Natural killer cell treated with Interleukin-12 subunit alpha and Interleukin-12 subunit beta and Interleukin-15 and Interleukin-18, amount 100 ng/mL, for 72 hours (primary cell): ENCODE measurements around the gene KXD1. TPM values are rescaled to one million over a fixed set of nuclear protein-coding genes. Genes with fewer than 3 reads are reported as not detected.
"Not testable (repeated sequence)": the region's sequence is repeated elsewhere in the genome, so short reads cannot be mapped to it uniquely, and the experiment has no call there.

Source experiments
- ATAC-seq, 2 donors: fragments of 150-1000 bp; cut with Tn5 transposase in 1 of 2; sonication (Bioruptor Pico), chemical (Tn5 transposase) in 1 of 2; 2 replicates each; pipeline ENCODE4 v1.10.0; 2021
- DNase-seq: peaks from one replicate; pipeline ENCODE4 v3.0.0; 2022; ENCODE audit warnings: low spot score
- H3K27ac Mint-ChIP-seq, 2 donors: 1 replicate in 1 of 2; 2 replicates in 1 of 2; pipeline ENCODE4 v1.8.0; 2022; ENCODE audit warnings: mixed read lengths in 2 of 2, mild to moderate bottlenecking in 1 of 2, moderate library complexity in 1 of 2
- H3K27me3 Mint-ChIP-seq, 2 donors: 1 replicate in 1 of 2; 2 replicates in 1 of 2; pipeline ENCODE4 v1.8.0; 2022; ENCODE audit warnings: mixed read lengths in 2 of 2
- H3K36me3 Mint-ChIP-seq: one replicate; pipeline ENCODE4 v1.8.0; 2022; ENCODE audit warnings: mixed read lengths
- H3K4me1 Mint-ChIP-seq, 2 donors: 1 replicate in 1 of 2; 2 replicates in 1 of 2; pipeline ENCODE4 v1.8.0; 2022; ENCODE audit warnings: low read depth in 2 of 2, mixed read lengths in 2 of 2, mild to moderate bottlenecking in 1 of 2
- H3K4me3 Mint-ChIP-seq: one replicate; pipeline ENCODE4 v1.8.0; 2022; ENCODE audit warnings: mixed read lengths
- H3K9me3 Mint-ChIP-seq: 2 replicates; pipeline ENCODE4 v1.8.0; 2022; ENCODE audit warnings: mixed read lengths
- total RNA-seq, 2 donors: library from RNA; stranded (reverse); gene quantifications; one replicate each; pipeline ENCODE4 v1.2.3, GENCODE V29; 2022

The KXD1 gene
- total RNA-seq, 2 donors from 2014 or later: 105 to 144 TPM

- H3K4me1 Mint-ChIP-seq: peaks cover 24 to 26% of the 10 kb centered on the region in 2 donors
- DNase-seq (no peak), ATAC-seq (no peak)
- H3K27me3 Mint-ChIP-seq: peaks cover 0 to 4% of the 10 kb centered on the region in 2 donors
- no peak overlapping the region for H3K27ac Mint-ChIP-seq
- no peaks in the 10 kb centered on the region for H3K36me3 Mint-ChIP-seq
- H3K9me3 Mint-ChIP-seq: no peaks in the 10 kb centered on the region
- peak overlapping the region; percentile 73 for H3K4me3 Mint-ChIP-seq
These were observed 35.9 kb downstream of the KXD1 start for GRCh38 chr19:18593367-18594095.

DNA sequence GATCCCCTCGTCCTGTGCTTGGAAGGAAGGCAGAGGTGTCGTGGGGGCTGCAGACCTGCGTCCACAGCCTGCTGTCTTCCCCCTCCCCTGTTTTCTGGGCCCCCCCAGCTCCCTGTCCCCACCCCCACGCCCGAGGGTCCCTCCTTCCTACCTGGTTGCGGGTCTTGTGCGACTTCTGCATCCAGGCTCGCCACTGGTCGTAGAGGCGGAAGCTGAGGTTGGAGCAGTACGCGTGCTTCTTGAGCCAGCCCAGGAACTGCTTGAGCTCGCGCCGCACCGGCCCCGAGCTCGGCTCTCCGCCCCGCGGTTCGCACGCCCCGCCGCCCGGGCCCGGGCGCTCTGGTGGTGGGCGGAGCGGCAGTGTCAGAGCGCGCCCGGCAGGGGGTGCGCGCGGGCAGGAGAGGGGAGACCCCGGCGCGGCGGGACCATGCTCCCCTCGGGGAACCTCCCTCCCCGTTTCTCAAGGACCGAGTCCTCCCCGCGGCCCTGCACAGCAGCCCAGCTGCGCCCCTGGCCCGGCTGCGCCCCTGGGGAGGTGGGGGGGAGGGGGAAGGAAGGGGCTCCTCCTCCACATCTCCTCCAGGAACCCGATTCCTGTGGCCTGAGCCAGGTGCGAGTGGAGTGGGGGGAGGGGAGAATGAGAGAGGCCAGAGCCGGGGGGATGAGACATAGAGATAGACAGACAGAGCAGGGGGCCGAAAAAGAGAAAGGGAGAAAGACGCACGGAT, 36.6 kb downstream of the KXD1 start:
- Mint-ChIP-seq H3K4me1 (peaks cover 24 to 26% of the 10 kb centered on the region in 2 donors), H3K4me3 (peak overlapping the region; percentile 79), H3K27me3 (peaks cover 0 to 4% of the 10 kb centered on the region in 2 donors), H3K27ac (peak overlapping the region in 1 of 2 donors; percentile 86), H3K9me3 (no peaks in the 10 kb centered on the region), H3K36me3 (no peaks in the 10 kb centered on the region)
- ATAC-seq (peak; percentile 81 to 89), DNase-seq (peak; percentile 75)

- H3K9me3 Mint-ChIP-seq: no peaks in the 10 kb centered on the region
- no peaks in the 10 kb centered on the region for H3K36me3 Mint-ChIP-seq
- peaks cover 19 to 22% of the 10 kb centered on the region in 2 donors for H3K4me1 Mint-ChIP-seq
- peaks cover 0 to 4% of the 10 kb centered on the region in 2 donors for H3K27me3 Mint-ChIP-seq
- peak overlapping the region; percentile 79 for H3K4me3 Mint-ChIP-seq
- no peak for ATAC-seq
- peak overlapping the region in 1 of 2 donors; percentile 86 for H3K27ac Mint-ChIP-seq
- DNase-seq: no peak
These were observed 37.2 kb downstream of the KXD1 start for GRCh38 chr19:18594824-18595373.

- H3K4me3 Mint-ChIP-seq: peak overlapping the region; percentile 48
- H3K4me1 Mint-ChIP-seq: peaks cover 13 to 19% of the 10 kb centered on the region in 2 donors
- no peaks in the 10 kb centered on the region for H3K9me3 Mint-ChIP-seq
- H3K27me3 Mint-ChIP-seq: peaks cover 0 to 4% of the 10 kb centered on the region in 2 donors
- H3K27ac Mint-ChIP-seq: no peak overlapping the region
- ATAC-seq: no peak
- DNase-seq: no peak
- H3K36me3 Mint-ChIP-seq: no peaks in the 10 kb centered on the region
These were observed 37.8 kb downstream of the KXD1 start for GRCh38 chr19:18595475-18595874.

- Mint-ChIP-seq H3K36me3 (no peaks in the 10 kb centered on the region), H3K4me1 (peaks cover 10 to 17% of the 10 kb centered on the region in 2 donors), H3K27me3 (peaks cover 0 to 5% of the 10 kb centered on the region in 2 donors), H3K9me3 (no peaks in the 10 kb centered on the region), H3K4me3 (no peak overlapping the region), H3K27ac (peak overlapping the region in 1 of 2 donors; percentile 70)
- DNase-seq (no peak), ATAC-seq (peak; percentile 34 to 71)
These were observed 39.1 kb downstream of the KXD1 start for GRCh38 chr19:18596752-18597157.

GRCh38 chr19:18597809-18598660, 40.4 kb downstream of the KXD1 start:
- DNase-seq (no peak), ATAC-seq (no peak)
- no peak overlapping the region for H3K27ac Mint-ChIP-seq
- no peaks in the 10 kb centered on the region for H3K36me3 Mint-ChIP-seq
- no peak overlapping the region for H3K4me3 Mint-ChIP-seq
- H3K27me3 Mint-ChIP-seq: peaks cover 4 to 11% of the 10 kb centered on the region in 2 donors
- no peaks in the 10 kb centered on the region for H3K9me3 Mint-ChIP-seq
- H3K4me1 Mint-ChIP-seq: peaks cover 10 to 17% of the 10 kb centered on the region in 2 donors

DNA sequence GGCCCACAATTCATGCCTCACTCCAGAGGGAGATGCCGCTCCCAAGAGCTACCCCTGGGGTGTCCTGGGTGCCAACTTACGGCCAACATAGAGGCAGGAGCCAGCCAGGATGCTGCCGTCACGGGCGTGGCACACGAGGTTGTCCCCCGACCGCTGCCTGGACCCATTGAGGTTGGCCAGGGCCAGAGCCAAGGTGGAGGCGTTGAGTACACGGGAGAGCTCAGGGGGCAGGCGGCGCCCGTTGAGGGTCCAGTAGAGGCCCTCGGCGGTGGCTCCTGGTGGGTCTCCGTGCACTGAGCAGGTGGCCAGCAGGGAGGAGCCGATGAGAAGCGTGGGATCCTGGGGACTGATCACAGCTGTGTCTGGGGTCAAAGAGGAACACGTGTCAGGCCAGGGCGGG, 41.8 kb downstream of the KXD1 start:
- no peak for ATAC-seq

GRCh38 chr19:18600692-18601397, 43.2 kb downstream of the KXD1 start:
- DNase-seq, ATAC-seq, H3K9me3 Mint-ChIP-seq, H3K27ac Mint-ChIP-seq, H3K36me3 Mint-ChIP-seq, H3K4me3 Mint-ChIP-seq: not testable (repeated sequence)
- Mint-ChIP-seq H3K27me3 (peaks cover 18 to 21% of the 10 kb centered on the region in 2 donors), H3K4me1 (peaks cover 0 to 11% of the 10 kb centered on the region in 2 donors)

More for the DNA sequence above, 41.8 kb downstream of the KXD1 start:
- Mint-ChIP-seq H3K4me1 (peaks cover 5 to 16% of the 10 kb centered on the region in 2 donors), H3K27me3 (peaks cover 9 to 15% of the 10 kb centered on the region in 2 donors), H3K4me3 (no peak overlapping the region), H3K36me3 (no peaks in the 10 kb centered on the region), H3K27ac (no peak overlapping the region), H3K9me3 (no peaks in the 10 kb centered on the region)
- no peak for DNase-seq

- no peak for DNase-seq
- no peaks in the 10 kb centered on the region for H3K36me3 Mint-ChIP-seq
- H3K27me3 Mint-ChIP-seq: peaks cover 14 to 21% of the 10 kb centered on the region in 2 donors
- no peak overlapping the region for H3K4me3 Mint-ChIP-seq
- H3K4me1 Mint-ChIP-seq: peaks cover 0 to 6% of the 10 kb centered on the region in 2 donors
- no peak overlapping the region for H3K27ac Mint-ChIP-seq
- no peaks in the 10 kb centered on the region for H3K9me3 Mint-ChIP-seq
- no peak for ATAC-seq
These were observed 44.2 kb downstream of the KXD1 start for GRCh38 chr19:18601875-18602274.

DNA sequence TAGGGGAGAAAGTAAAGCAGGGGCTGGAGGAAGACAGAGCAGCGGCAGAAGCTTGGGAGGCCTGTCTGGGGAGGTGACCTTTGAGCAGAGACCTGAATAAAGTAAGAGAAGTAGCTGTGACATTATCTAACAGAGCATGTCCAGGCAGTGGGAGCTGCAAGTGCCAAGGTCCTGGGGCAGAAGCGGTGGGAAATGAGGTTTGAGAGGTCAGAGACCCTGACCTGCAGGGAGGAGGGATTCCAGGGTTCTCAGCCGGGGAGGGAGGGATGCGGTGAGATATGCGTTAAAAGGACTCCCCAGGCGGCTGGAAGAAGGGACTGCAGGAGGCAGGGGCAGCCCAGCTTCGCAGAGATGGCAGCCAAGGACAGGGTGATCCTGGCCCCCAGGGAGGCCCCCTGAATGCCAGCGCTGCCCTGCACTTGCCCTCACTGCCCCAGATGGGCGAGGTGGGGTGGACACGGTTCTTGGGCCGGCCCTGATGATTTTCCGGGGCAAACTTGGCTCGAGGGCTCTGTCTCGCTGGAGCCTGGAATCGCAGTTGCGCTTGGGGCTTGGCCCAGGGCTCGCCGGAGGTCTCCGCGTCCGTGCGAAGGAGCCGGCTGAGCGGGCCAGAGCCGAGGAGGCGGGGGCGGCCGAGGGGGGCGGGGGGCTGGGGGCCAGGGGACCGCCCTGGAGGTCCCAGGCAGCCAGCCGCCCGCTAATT, 45.7 kb downstream of the KXD1 start:
- peaks cover 20 to 28% of the 10 kb centered on the region in 2 donors for H3K27me3 Mint-ChIP-seq
- no peaks in the 10 kb centered on the region for H3K9me3 Mint-ChIP-seq
- DNase-seq (no peak), ATAC-seq (peak in 1 of 2 donors; percentile 37)
- no peak overlapping the region for H3K4me3 Mint-ChIP-seq
- no peak overlapping the region for H3K27ac Mint-ChIP-seq
- peaks cover 0 to 8% of the 10 kb centered on the region in 2 donors for H3K4me1 Mint-ChIP-seq
- no peaks in the 10 kb centered on the region for H3K36me3 Mint-ChIP-seq

DNA sequence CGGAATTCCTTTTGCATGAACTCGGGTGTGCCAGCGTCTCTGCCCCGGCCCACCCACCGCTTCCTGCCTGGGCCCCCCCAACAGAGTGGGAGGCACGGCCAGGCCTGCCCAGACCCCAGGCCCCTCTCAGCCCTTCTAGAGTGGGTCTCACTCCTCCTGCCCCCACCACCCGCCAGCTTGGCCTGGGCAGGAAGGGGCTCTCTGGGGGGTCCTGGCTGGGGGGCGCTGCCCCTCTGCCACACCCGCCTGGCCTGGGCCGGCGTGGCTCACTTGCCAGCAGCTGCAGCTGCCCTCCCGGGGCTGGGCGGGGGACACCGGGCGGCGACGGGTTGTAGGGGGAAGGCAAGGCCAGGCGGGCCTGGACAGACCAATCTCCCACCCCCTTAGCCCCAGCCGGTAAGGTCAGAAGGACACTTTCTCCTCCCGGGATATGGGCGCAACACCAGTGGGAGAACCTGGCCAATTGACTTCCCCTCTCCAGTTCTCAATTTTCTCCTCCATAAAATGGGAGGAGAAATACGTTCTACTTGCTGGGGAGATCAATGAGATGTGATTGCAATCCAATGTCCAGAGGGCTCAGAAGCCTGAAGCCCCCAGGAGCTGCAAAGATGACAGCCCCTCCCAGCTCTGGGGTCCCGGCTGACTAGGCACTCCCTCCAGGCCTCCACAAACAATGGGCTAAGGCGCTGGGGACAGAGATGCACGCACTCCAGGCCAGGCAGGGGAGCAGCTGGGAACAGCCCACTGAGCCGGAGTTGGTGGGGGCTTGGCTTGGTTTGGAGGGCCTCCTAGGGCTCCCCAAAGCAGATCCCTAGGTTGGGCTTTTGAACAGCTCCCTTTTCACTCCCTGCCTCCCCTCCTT, 46.5 kb downstream of the KXD1 start:
- no peaks in the 10 kb centered on the region for H3K9me3 Mint-ChIP-seq
- ATAC-seq (peak in 1 of 2 donors; percentile 26), DNase-seq (no peak)
- no peaks in the 10 kb centered on the region for H3K36me3 Mint-ChIP-seq
- H3K4me1 Mint-ChIP-seq: peaks cover 0 to 8% of the 10 kb centered on the region in 2 donors
- peaks cover 27 to 36% of the 10 kb centered on the region in 2 donors for H3K27me3 Mint-ChIP-seq
- H3K4me3 Mint-ChIP-seq: no peak overlapping the region
- H3K27ac Mint-ChIP-seq: no peak overlapping the region

DNA sequence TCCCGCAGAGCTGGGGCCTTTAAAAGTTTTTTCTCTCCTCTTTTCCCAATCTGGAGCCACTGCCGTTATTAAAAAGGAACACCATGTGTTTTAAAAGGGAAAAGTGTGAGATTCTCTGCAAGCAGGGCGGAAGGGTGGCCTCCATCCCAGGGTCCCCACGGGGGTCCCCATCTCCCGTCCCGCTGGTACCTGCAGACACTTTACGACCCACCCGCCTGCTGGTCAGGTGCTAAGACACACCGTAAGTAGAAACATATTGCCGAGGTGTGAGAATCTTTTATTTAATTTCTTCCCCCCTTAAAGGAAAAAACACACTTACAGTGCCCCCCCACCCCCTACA, 47.1 kb downstream of the KXD1 start:
- Mint-ChIP-seq H3K27me3 (peaks cover 32 to 41% of the 10 kb centered on the region in 2 donors), H3K4me1 (peaks cover 0 to 8% of the 10 kb centered on the region in 2 donors), H3K4me3 (no peak overlapping the region), H3K36me3 (no peaks in the 10 kb centered on the region), H3K9me3 (no peaks in the 10 kb centered on the region), H3K27ac (no peak overlapping the region)
- ATAC-seq (no peak), DNase-seq (no peak)
